KMS-11 (cell line): ENCODE measurements around the gene TBC1D9B.

Experiments
- H2AFZ ChIP-seq: fragments of 200-600 bp; sonication (generic); 2 replicates; pipeline ENCODE4 v1.6.1; 2016; ENCODE audit warnings: antibody characterized with exemption, mixed run types, low read depth
- H3K27ac ChIP-seq: fragments of 200-600 bp; sonication (generic); 2 replicates; pipeline ENCODE4 v1.6.1; 2016; ENCODE audit warnings: mild to moderate bottlenecking, mixed run types
- H3K27me3 ChIP-seq: fragments of 200-600 bp; sonication (generic); 2 replicates; pipeline ENCODE4 v1.6.1; 2017; ENCODE audit warnings: mild to moderate bottlenecking, low read depth, mixed run types, moderate library complexity; ENCODE audit not compliant: insufficient read depth
- H3K36me3 ChIP-seq: fragments of 200-600 bp; sonication (generic); 2 replicates; pipeline ENCODE4 v1.6.1; 2017; ENCODE audit warnings: mild to moderate bottlenecking, mixed run types; ENCODE audit not compliant: insufficient read depth
- H3K4me1 ChIP-seq: fragments of 200-600 bp; sonication (generic); 2 replicates; pipeline ENCODE4 v1.6.1; 2016; ENCODE audit warnings: mild to moderate bottlenecking, low read depth, mixed run types; ENCODE audit not compliant: poor library complexity, severe bottlenecking
- H3K4me2 ChIP-seq: fragments of 200-600 bp; sonication (generic); 2 replicates; pipeline ENCODE4 v1.7.0; 2016; ENCODE audit warnings: mild to moderate bottlenecking, mixed run types
- H3K4me3 ChIP-seq: fragments of 200-600 bp; sonication (generic); IDR thresholded peaks from 2 replicates; pipeline ENCODE4 v1.6.1; 2017; ENCODE audit warnings: low read depth, low read length, mixed read lengths; ENCODE audit not compliant: insufficient read depth
- H3K79me2 ChIP-seq: fragments of 200-600 bp; sonication (generic); 2 replicates; pipeline ENCODE4 v1.6.1; 2016; ENCODE audit warnings: low read depth, mixed run types; ENCODE audit not compliant: insufficient read depth
- H3K9ac ChIP-seq: fragments of 200-600 bp; sonication (generic); 2 replicates; pipeline ENCODE4 v1.6.1; 2016; ENCODE audit warnings: mild to moderate bottlenecking, mixed run types
- H4K20me1 ChIP-seq: fragments of 200-600 bp; sonication (generic); 2 replicates; pipeline ENCODE4 v1.6.1; 2016; ENCODE audit warnings: mild to moderate bottlenecking, mixed run types; ENCODE audit not compliant: insufficient read depth
- TF ChIP-seq, protein P1 (sequence below): fragments of 200-600 bp; sonication (generic); conservative IDR thresholded peaks from 2 replicates; pipeline ENCODE4 v1.6.1; 2017; ENCODE audit warnings: low read depth, mild to moderate bottlenecking, antibody characterized with exemption, low read length, moderate library complexity, mixed read lengths

Gene TBC1D9B

DNA sequence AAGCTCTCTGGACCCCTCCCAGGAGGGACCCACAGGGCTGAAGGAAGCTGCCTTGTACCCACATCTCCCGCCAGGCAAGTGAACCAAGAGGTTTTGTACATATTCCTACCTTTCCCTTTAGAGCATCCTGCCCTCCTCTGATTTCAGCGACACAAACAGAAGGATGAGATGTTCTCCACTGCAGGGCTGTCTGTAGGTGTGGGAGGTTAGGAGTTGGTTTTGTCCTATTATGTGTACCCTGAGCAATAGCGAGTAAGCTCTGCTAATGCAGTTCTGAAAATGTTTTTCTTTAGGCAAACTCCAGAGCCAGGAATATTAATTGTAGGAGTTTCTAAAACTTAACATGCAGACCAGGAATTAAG, 74.0 kb downstream of the TBC1D9B start:
- Histone ChIP-seq H3K27ac (no peak overlapping the region), H3K4me1 (peaks cover 8% of the 10 kb centered on the region), H2AFZ (no peak overlapping the region), H3K27me3 (no peaks in the 10 kb centered on the region), H3K4me3 (no peak overlapping the region), H3K79me2 (no peaks in the 10 kb centered on the region), H3K36me3 (no peaks in the 10 kb centered on the region; the same call in 1 of the 2 replicates), H3K4me2 (no peak overlapping the region), H3K9ac (no peak overlapping the region), H4K20me1 (no peaks in the 10 kb centered on the region)
- TF ChIP-seq, protein P1, sequence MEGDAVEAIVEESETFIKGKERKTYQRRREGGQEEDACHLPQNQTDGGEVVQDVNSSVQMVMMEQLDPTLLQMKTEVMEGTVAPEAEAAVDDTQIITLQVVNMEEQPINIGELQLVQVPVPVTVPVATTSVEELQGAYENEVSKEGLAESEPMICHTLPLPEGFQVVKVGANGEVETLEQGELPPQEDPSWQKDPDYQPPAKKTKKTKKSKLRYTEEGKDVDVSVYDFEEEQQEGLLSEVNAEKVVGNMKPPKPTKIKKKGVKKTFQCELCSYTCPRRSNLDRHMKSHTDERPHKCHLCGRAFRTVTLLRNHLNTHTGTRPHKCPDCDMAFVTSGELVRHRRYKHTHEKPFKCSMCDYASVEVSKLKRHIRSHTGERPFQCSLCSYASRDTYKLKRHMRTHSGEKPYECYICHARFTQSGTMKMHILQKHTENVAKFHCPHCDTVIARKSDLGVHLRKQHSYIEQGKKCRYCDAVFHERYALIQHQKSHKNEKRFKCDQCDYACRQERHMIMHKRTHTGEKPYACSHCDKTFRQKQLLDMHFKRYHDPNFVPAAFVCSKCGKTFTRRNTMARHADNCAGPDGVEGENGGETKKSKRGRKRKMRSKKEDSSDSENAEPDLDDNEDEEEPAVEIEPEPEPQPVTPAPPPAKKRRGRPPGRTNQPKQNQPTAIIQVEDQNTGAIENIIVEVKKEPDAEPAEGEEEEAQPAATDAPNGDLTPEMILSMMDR, result no peak

DNA sequence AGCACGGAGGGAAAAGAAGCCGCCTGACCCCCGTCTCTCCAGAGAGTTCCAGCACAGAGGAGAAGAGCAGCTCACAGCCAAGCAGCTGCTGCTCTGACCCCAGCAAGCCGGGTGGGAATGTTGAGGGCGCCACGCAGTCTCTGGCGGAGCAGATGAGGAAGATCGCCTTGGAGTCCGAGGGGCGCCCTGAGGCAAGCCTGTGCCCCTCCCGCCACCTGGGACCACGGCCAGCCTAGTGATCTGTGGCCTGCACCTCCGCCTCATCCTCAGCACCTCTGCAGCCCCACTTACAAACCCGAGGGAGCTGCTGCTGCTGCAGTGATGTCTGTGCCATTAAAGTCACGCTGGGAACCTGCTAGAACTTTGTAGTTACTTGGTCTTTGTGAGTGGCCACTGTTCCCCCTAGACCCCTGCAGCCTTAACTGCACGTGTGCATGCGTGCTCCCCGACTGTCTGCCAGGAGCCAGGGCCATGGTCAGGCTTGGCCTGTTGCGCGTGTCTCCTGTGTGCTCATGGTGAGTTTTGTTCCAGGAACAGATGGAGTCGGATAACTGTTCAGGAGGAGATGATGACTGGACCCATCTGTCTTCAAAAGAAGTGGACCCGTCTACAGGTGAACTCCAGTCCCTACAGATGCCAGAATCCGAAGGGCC, 74.5 kb downstream of the TBC1D9B start:
- Histone ChIP-seq H3K79me2 (no peaks in the 10 kb centered on the region), H2AFZ (no peak overlapping the region), H3K36me3 (no peaks in the 10 kb centered on the region; the same call in 1 of the 2 replicates), H3K4me1 (peaks cover 5% of the 10 kb centered on the region), H4K20me1 (no peaks in the 10 kb centered on the region), H3K4me3 (no peak overlapping the region), H3K27ac (no peak overlapping the region), H3K9ac (no peak overlapping the region), H3K27me3 (no peaks in the 10 kb centered on the region), H3K4me2 (no peak overlapping the region)
- TF ChIP-seq, protein P1, result no peak

DNA sequence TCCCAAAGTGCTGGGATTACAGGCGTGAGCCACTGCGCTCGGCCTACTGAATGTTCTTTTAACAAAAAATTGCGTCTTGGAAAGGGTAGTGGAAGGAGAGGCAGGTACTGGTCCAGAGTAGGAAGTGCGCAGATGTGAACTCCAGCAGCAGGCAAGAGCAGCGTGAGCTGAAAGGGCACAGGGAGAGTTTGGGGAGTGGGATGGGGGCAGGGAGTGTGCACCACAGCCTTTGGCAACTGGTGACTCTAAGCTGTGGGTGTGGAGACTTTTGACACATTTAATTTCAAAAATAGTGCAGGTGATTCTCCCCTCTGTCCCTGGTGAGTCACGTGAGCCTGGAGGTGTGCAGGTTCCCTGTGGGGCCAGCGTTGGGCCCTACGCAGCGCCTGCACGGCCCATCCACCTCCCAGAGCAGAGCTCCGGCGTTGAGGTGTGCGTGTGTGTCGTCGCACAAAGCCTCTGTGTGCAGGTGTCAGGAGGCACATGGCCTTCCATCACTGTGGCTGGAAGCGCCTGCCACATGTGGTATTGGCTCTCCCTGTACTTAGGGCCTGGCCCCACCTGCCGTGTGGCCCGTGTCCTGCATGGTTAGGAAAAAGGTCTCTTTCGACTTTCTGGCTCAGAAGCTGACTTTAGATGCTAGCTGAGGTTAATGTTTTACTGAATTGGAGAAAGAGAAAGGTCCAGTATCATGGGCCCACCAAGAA, 75.5 kb downstream of the TBC1D9B start:
- Histone ChIP-seq H3K9ac (no peak overlapping the region), H3K4me2 (no peak overlapping the region), H3K4me1 (peaks cover 5% of the 10 kb centered on the region), H3K79me2 (no peaks in the 10 kb centered on the region), H3K4me3 (no peak overlapping the region), H2AFZ (no peak overlapping the region), H4K20me1 (no peaks in the 10 kb centered on the region), H3K27ac (no peak overlapping the region), H3K36me3 (no peaks in the 10 kb centered on the region; the same call in 1 of the 2 replicates), H3K27me3 (no peaks in the 10 kb centered on the region)
- TF ChIP-seq, protein P1, result no peak

DNA sequence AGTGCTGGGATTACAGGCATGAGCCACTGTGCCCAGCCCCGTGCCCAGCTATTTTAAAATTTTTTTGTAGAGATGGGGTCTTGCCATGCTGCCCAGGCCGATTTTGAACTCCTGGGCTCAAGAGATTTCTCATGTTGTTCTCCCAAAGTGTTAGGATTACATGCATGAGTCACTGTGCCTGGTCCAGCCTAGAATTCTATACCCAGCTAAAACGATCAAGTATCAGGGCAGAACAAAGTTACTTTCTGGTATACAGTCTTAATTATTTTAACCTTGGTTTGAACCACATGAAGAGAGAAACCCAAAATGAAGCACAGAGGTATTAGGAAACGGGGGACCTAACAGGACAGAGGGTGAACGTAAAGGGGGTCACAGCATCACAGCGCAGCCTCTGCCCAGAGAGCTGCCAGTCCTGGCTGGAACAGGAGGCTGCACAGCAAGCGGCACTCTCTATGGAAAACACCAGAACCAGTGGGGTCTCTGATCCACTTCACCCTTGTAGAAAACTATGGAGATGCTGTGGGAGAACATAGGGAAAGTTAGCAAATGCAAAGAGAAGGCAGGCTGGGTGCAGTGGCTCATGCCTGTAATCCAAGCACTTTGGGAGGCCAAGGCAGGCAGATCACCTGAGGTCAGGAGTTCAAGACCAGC, 76.8 kb downstream of the TBC1D9B start:
- Histone ChIP-seq H2AFZ (no peak overlapping the region), H4K20me1 (no peaks in the 10 kb centered on the region), H3K9ac (no peak overlapping the region), H3K27ac (no peak overlapping the region), H3K27me3 (no peaks in the 10 kb centered on the region), H3K79me2 (no peaks in the 10 kb centered on the region), H3K36me3 (no peaks in the 10 kb centered on the region; the same call in 1 of the 2 replicates), H3K4me2 (no peak overlapping the region), H3K4me1 (no peaks in the 10 kb centered on the region), H3K4me3 (no peak overlapping the region)
- TF ChIP-seq, protein P1, result no peak
